Caco-2 (cell line): ENCODE results near the gene SAMD15. TPM values are rescaled to one million over a fixed set of nuclear protein-coding genes. Genes with fewer than 3 reads are reported as not detected.

Source experiments
- BruUV-seq: library from RNA; stranded (reverse); fragments of 400-500 nt; replicated peaks from 2 replicates; lab custom pipeline; 2021; lab: Mats Ljungman, UMichigan
- CTCF ChIA-PET: fragments of 300-600 bp; sonication (Branson Sonifier 250); formaldehyde crosslinking; loops from one replicate; lab custom pipeline; 2022; ENCODE audit warnings: antibody characterized with exemption; lab: Charles Lee
- POLR2A ChIA-PET: fragments of 300-600 bp; sonication (Branson Sonifier 250); formaldehyde crosslinking; loops from one replicate; lab custom pipeline; 2022; ENCODE audit warnings: antibody characterized with exemption; lab: Charles Lee
- DNase-seq, 2 experiments: peaks; one replicate each; pipeline versions ENCODE4 v3.0.0 to v3.0.0-alpha.2; 2020 to 2022
- H3K27me3 ChIP-seq: replicated peaks from 2 replicates; pipeline ENCODE4 v1.6.0; 2011; ENCODE audit warnings: low read length; ENCODE audit not compliant: control insufficient read depth, insufficient read depth
- H3K36me3 ChIP-seq: 2 replicates; pipeline ENCODE4 v1.5.1; 2011; ENCODE audit warnings: low read length; ENCODE audit not compliant: control insufficient read depth, insufficient read depth
- H3K4me1 ChIP-seq: fragments of 250-450 bp; sonication (Bioruptor Pico); 2 replicates; pipeline ENCODE4 v1.5.1; 2020; ENCODE audit warnings: mild to moderate bottlenecking
- H3K4me3 ChIP-seq: 2 replicates; pipeline ENCODE4 v1.5.1; 2011; ENCODE audit warnings: low read depth, mild to moderate bottlenecking, control low read depth, low read length
- H3K9me3 ChIP-seq: fragments of 250-450 bp; sonication (Bioruptor Pico); 2 replicates; pipeline ENCODE4 v1.5.1; 2020; ENCODE audit warnings: mild to moderate bottlenecking, moderate library complexity
- H3K27ac Mint-ChIP-seq: one replicate; pipeline ENCODE4 v1.8.0; 2022; ENCODE audit warnings: mixed read lengths; ENCODE audit not compliant: unreplicated experiment
- H3K27me3 Mint-ChIP-seq: one replicate; pipeline ENCODE4 v1.8.0; 2022; ENCODE audit warnings: mixed read lengths; ENCODE audit not compliant: insufficient read depth, unreplicated experiment
- H3K36me3 Mint-ChIP-seq: one replicate; pipeline ENCODE4 v1.8.0; 2022; ENCODE audit warnings: mild to moderate bottlenecking, mixed read lengths; ENCODE audit not compliant: insufficient read depth, unreplicated experiment
- H3K4me1 Mint-ChIP-seq: one replicate; pipeline ENCODE4 v1.8.0; 2022; ENCODE audit warnings: low read depth, mixed read lengths; ENCODE audit not compliant: unreplicated experiment
- H3K4me3 Mint-ChIP-seq: one replicate; pipeline ENCODE4 v1.8.0; 2022; ENCODE audit warnings: mild to moderate bottlenecking, moderate library complexity, mixed read lengths; ENCODE audit not compliant: unreplicated experiment
- H3K9me3 Mint-ChIP-seq: one replicate; pipeline ENCODE4 v1.8.0; 2022; ENCODE audit warnings: mixed read lengths; ENCODE audit not compliant: unreplicated experiment
- intact Hi-C: fragments of 100-400 bp; cut with micrococcal nuclease; formaldehyde crosslinking; loops from one replicate; pipeline ENCODE4 v1.10.0; 2022; ENCODE audit not compliant: unreplicated experiment
- total RNA-seq: library from RNA; stranded (reverse); gene quantifications from 2 replicates; pipeline ENCODE4 v1.2.3, GENCODE V29; 2022
- TF ChIP-seq, protein P1 (sequence below), 2 experiments: fragments of 200-600 bp in 1 of 2; IDR thresholded peaks; 1 replicate in 1 of 2; 2 replicates in 1 of 2; pipeline versions ENCODE4 v1.5.1 to v1.8.0; 2011 to 2022; ENCODE audit warnings: antibody characterized with exemption in 1 of 2, control low read depth in 1 of 2, inconsistent platforms in 1 of 2, low read depth in 1 of 2, low read length in 1 of 2, mild to moderate bottlenecking in 1 of 2, moderate library complexity in 1 of 2; ENCODE audit not compliant: insufficient read depth in 1 of 2, severe bottlenecking in 1 of 2, unreplicated experiment in 1 of 2

SAMD15 gene
- total RNA-seq, 1 experiment from 2014 or later, result 0.82 TPM

DNA sequence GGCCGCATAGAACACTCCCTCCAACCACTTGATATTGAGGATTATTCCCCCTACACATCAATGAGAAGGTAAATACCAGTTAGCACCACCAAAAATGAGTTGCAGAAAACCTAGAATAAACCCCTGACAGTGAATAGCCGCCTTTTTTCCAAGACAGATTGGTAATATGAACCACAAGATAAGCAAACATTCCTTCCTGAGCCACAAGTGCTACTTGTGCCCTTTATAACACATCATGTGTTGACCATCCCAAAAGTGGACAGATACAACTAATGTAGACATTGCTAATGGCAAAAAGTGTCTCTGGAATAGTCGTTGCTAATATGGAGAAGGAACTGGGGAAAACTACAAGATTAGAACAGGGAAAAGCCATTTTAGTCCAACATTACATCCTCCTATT lies 28.9 kb downstream of the SAMD15 start:
- no peak overlapping the region for H3K4me3 Mint-ChIP-seq
- no peak for DNase-seq
- no peaks in the 10 kb centered on the region for H3K4me1 ChIP-seq
- H3K27me3 Mint-ChIP-seq, result no peaks in the 10 kb centered on the region
- no peak overlapping the region for H3K27ac Mint-ChIP-seq
- ChIA-PET POLR2A (interaction anchor here (0.6 kb wide), 1 partner anchor 23 kb away, joined by 7 read pairs; no protein-coding TSS in a partner anchor), CTCF (no interaction called here)
- no peaks in the 10 kb centered on the region for H3K9me3 ChIP-seq
- no peaks in the 10 kb centered on the region for H3K27me3 ChIP-seq
- no peak overlapping the region for H3K4me3 ChIP-seq
- no peaks in the 10 kb centered on the region for H3K9me3 Mint-ChIP-seq
- H3K36me3 ChIP-seq, result no peaks in the 10 kb centered on the region
- H3K36me3 Mint-ChIP-seq, result no peaks in the 10 kb centered on the region
- TF ChIP-seq, protein P1, sequence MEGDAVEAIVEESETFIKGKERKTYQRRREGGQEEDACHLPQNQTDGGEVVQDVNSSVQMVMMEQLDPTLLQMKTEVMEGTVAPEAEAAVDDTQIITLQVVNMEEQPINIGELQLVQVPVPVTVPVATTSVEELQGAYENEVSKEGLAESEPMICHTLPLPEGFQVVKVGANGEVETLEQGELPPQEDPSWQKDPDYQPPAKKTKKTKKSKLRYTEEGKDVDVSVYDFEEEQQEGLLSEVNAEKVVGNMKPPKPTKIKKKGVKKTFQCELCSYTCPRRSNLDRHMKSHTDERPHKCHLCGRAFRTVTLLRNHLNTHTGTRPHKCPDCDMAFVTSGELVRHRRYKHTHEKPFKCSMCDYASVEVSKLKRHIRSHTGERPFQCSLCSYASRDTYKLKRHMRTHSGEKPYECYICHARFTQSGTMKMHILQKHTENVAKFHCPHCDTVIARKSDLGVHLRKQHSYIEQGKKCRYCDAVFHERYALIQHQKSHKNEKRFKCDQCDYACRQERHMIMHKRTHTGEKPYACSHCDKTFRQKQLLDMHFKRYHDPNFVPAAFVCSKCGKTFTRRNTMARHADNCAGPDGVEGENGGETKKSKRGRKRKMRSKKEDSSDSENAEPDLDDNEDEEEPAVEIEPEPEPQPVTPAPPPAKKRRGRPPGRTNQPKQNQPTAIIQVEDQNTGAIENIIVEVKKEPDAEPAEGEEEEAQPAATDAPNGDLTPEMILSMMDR (IDR thresholded peaks at IDR 0.05; ENCODE audit: insufficient read depth in 1 of 2, low read depth in 1 of 2, low read length in 1 of 2, severe bottlenecking in 1 of 2, unreplicated experiment in 1 of 2), result no peak
- BruUV-seq, result no TSS peak
- no peaks in the 10 kb centered on the region for H3K4me1 Mint-ChIP-seq
- intact Hi-C loops, result no loop called here

DNA sequence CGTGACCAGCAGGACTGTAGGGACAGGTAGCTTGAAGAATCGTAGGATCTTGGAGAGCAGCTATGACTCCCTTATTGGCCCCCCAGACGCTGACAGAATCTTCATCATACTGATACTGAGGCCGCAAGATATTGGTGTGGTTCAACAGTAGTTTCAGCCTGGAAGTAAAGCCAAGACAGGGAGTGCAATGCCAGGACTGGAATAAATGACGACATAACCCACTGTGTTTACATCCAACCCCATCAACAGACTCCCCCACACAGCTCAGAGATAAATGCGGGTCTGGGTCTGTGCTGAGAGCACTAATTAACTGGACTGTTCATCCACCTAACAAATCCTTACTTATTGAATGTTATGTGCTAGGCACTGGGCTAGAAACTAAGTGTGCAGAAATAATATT lies 29.5 kb downstream of the SAMD15 start:
- intact Hi-C loops, result no loop called here
- Mint-ChIP-seq H3K4me1 (no peaks in the 10 kb centered on the region), H3K36me3 (no peaks in the 10 kb centered on the region), H3K27ac (no peak overlapping the region), H3K27me3 (no peaks in the 10 kb centered on the region), H3K4me3 (no peak overlapping the region), H3K9me3 (no peaks in the 10 kb centered on the region)
- BruUV-seq, result no TSS peak
- TF ChIP-seq, protein P1 (IDR thresholded peaks at IDR 0.05; ENCODE audit: insufficient read depth in 1 of 2, low read depth in 1 of 2, low read length in 1 of 2, severe bottlenecking in 1 of 2, unreplicated experiment in 1 of 2), result no peak
- H3K9me3 ChIP-seq, result no peaks in the 10 kb centered on the region
- no peaks in the 10 kb centered on the region for H3K36me3 ChIP-seq
- no peaks in the 10 kb centered on the region for H3K4me1 ChIP-seq
- POLR2A ChIA-PET, result no interaction called here
- no peak for DNase-seq
- no peak overlapping the region for H3K4me3 ChIP-seq
- H3K27me3 ChIP-seq, result no peaks in the 10 kb centered on the region
- CTCF ChIA-PET, result no interaction called here

DNA sequence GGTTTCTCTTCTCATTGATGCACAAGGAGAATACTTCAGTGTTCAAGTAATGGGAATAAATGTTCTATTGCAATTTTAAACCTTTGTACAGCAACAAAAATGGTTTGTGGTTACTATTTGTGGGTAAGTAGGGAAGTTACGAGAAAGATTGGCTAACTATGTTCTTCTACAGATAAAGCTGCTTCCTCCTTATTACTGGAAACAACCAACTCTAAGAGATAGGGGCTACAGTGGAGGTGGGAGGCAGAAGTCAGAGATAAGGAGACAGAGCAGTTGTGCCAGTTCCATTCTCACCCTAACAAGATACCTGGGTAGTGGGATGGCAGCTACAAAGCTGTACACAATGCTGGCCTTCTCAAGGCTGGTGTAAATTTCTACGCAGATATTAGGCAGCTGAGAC lies 30.0 kb downstream of the SAMD15 start:
- ChIA-PET POLR2A (no interaction called here), CTCF (interaction anchor here (0.6 kb wide), 1 partner anchor 629 kb away, joined by 4 read pairs; no protein-coding TSS in a partner anchor)
- H3K9me3 Mint-ChIP-seq, result no peaks in the 10 kb centered on the region
- no peaks in the 10 kb centered on the region for H3K36me3 Mint-ChIP-seq
- Histone ChIP-seq H3K4me1 (no peaks in the 10 kb centered on the region), H3K9me3 (no peaks in the 10 kb centered on the region), H3K4me3 (no peak overlapping the region), H3K36me3 (no peaks in the 10 kb centered on the region), H3K27me3 (no peaks in the 10 kb centered on the region)
- no peak overlapping the region for H3K4me3 Mint-ChIP-seq
- H3K27me3 Mint-ChIP-seq, result no peaks in the 10 kb centered on the region
- intact Hi-C loops, result no loop called here
- no peak overlapping the region for H3K27ac Mint-ChIP-seq
- TF ChIP-seq, protein P1 (IDR thresholded peaks at IDR 0.05; ENCODE audit: insufficient read depth in 1 of 2, low read depth in 1 of 2, low read length in 1 of 2, severe bottlenecking in 1 of 2, unreplicated experiment in 1 of 2), result no peak
- no peak for DNase-seq
- BruUV-seq, result no TSS peak
- H3K4me1 Mint-ChIP-seq, result no peaks in the 10 kb centered on the region
